ENCODE data around the gene TARBP1. TPM values are rescaled to one million over a fixed set of nuclear protein-coding genes. Genes with fewer than 3 reads are reported as not detected.

Gene TARBP1
- total RNA-seq, 1 donor from 2014 or later: 39.6 TPM

GRCh38 chr1:234503193-234504050 is 24.4 kb upstream of the TARBP1 start:
- Mint-ChIP-seq H3K4me1 (ENCODE audit: unreplicated experiment) (peaks cover 25% of the 10 kb centered on the region), H3K36me3 (ENCODE audit: low read depth, unreplicated experiment) (no peaks in the 10 kb centered on the region), H3K27me3 (ENCODE audit: unreplicated experiment) (peaks cover 5% of the 10 kb centered on the region), H3K27ac (ENCODE audit: unreplicated experiment) (no peak overlapping the region), H3K9me3 (ENCODE audit: unreplicated experiment) (no peaks in the 10 kb centered on the region), H3K4me3 (ENCODE audit: unreplicated experiment) (no peak overlapping the region)
- TF ChIP-seq CTCF (IDR thresholded peaks at IDR 0.05; ENCODE audit: unreplicated experiment): no peak
- no peak for DNase-seq (ENCODE audit: low spot score)

- Mint-ChIP-seq H3K27ac (ENCODE audit: unreplicated experiment) (no peak overlapping the region), H3K36me3 (ENCODE audit: low read depth, unreplicated experiment) (no peaks in the 10 kb centered on the region), H3K9me3 (ENCODE audit: unreplicated experiment) (no peaks in the 10 kb centered on the region), H3K4me3 (ENCODE audit: unreplicated experiment) (no peak overlapping the region), H3K4me1 (ENCODE audit: unreplicated experiment) (peaks cover 21% of the 10 kb centered on the region), H3K27me3 (ENCODE audit: unreplicated experiment) (peaks cover 7% of the 10 kb centered on the region)
- no peak for TF ChIP-seq CTCF (IDR thresholded peaks at IDR 0.05; ENCODE audit: unreplicated experiment)
- DNase-seq (ENCODE audit: low spot score): no peak
Measured at GRCh38 chr1:234502785-234503184, 23.8 kb upstream of the TARBP1 start.

- Mint-ChIP-seq H3K27me3 (ENCODE audit: unreplicated experiment) (peaks cover 5% of the 10 kb centered on the region), H3K4me1 (ENCODE audit: unreplicated experiment) (peaks cover 19% of the 10 kb centered on the region), H3K4me3 (ENCODE audit: unreplicated experiment) (no peak overlapping the region), H3K9me3 (ENCODE audit: unreplicated experiment) (no peaks in the 10 kb centered on the region), H3K27ac (ENCODE audit: unreplicated experiment) (no peak overlapping the region), H3K36me3 (ENCODE audit: low read depth, unreplicated experiment) (no peaks in the 10 kb centered on the region)
- no peak for TF ChIP-seq CTCF (IDR thresholded peaks at IDR 0.05; ENCODE audit: unreplicated experiment)
- DNase-seq (ENCODE audit: low spot score): no peak
Measured at GRCh38 chr1:234500269-234500668, 21.3 kb upstream of the TARBP1 start.

- Mint-ChIP-seq H3K27ac (ENCODE audit: unreplicated experiment) (no peak overlapping the region), H3K4me1 (ENCODE audit: unreplicated experiment) (peaks cover 19% of the 10 kb centered on the region), H3K9me3 (ENCODE audit: unreplicated experiment) (no peaks in the 10 kb centered on the region), H3K36me3 (ENCODE audit: low read depth, unreplicated experiment) (no peaks in the 10 kb centered on the region), H3K4me3 (ENCODE audit: unreplicated experiment) (no peak overlapping the region), H3K27me3 (ENCODE audit: unreplicated experiment) (peaks cover 5% of the 10 kb centered on the region)
- no peak for TF ChIP-seq CTCF (IDR thresholded peaks at IDR 0.05; ENCODE audit: unreplicated experiment)
- no peak for DNase-seq (ENCODE audit: low spot score)
Measured at GRCh38 chr1:234499943-234500245, 20.9 kb upstream of the TARBP1 start.

- Mint-ChIP-seq H3K9me3 (ENCODE audit: unreplicated experiment) (no peaks in the 10 kb centered on the region), H3K4me1 (ENCODE audit: unreplicated experiment) (peaks cover 19% of the 10 kb centered on the region), H3K27me3 (ENCODE audit: unreplicated experiment) (peaks cover 5% of the 10 kb centered on the region), H3K36me3 (ENCODE audit: low read depth, unreplicated experiment) (no peaks in the 10 kb centered on the region), H3K4me3 (ENCODE audit: unreplicated experiment) (no peak overlapping the region), H3K27ac (ENCODE audit: unreplicated experiment) (peak overlapping the region; percentile 69)
- TF ChIP-seq CTCF (IDR thresholded peaks at IDR 0.05; ENCODE audit: unreplicated experiment): peak; percentile 77
- peak; percentile 94 for DNase-seq (ENCODE audit: low spot score)
Measured at GRCh38 chr1:234499119-234499942, 20.4 kb upstream of the TARBP1 start.

Measured in endothelial cell (in vitro differentiated cells).